WTC11 (cell line): ENCODE results near the gene PTPRN2. TPM values are rescaled to one million over a fixed set of nuclear protein-coding genes. Genes with fewer than 3 reads are reported as not detected.

Experiments used
- ATAC-seq: fragments of 200-7000 bp; cut with Tn5 transposase; 2 replicates; pipeline ENCODE4 v1.10.0; 2021; ENCODE audit warnings: mild to moderate bottlenecking, moderate library complexity
- CTCF ChIA-PET: fragments of 300-600 bp; sonication (Branson Sonifier 250); formaldehyde crosslinking; loops from one replicate; lab custom pipeline; 2021; ENCODE audit warnings: antibody characterized with exemption; lab: Charles Lee
- POLR2A ChIA-PET: fragments of 350-600 bp; sonication (Branson Sonifier 250); formaldehyde crosslinking; loops from one replicate; lab custom pipeline; 2021; ENCODE audit warnings: antibody characterized with exemption; lab: Charles Lee
- DNase-seq: peaks from one replicate; pipeline ENCODE4 v3.0.0; 2021; ENCODE audit warnings: low spot score
- H3K27ac Mint-ChIP-seq: 2 replicates; pipeline ENCODE4 v1.8.0; 2021; ENCODE audit warnings: mixed read lengths
- H3K27me3 Mint-ChIP-seq: 2 replicates; pipeline ENCODE4 v1.8.0; 2021; ENCODE audit warnings: low read depth, mild to moderate bottlenecking, moderate library complexity, mixed read lengths
- H3K36me3 Mint-ChIP-seq: 2 replicates; pipeline ENCODE4 v1.8.0; 2021; ENCODE audit warnings: mixed read lengths
- H3K4me1 Mint-ChIP-seq: 2 replicates; pipeline ENCODE4 v1.8.0; 2022; ENCODE audit warnings: mixed read lengths
- H3K4me3 Mint-ChIP-seq: 2 replicates; pipeline ENCODE4 v1.8.0; 2021; ENCODE audit warnings: mild to moderate bottlenecking, moderate library complexity, mixed read lengths
- H3K9me3 Mint-ChIP-seq: 2 replicates; pipeline ENCODE4 v1.8.0; 2021; ENCODE audit warnings: mixed read lengths
- GABPB1 ChIP-seq: sonication (generic); formaldehyde crosslinking; IDR thresholded peaks from 2 replicates; pipeline ENCODE4 v1.8.1; 2023; ENCODE audit warnings: mild to moderate bottlenecking, missing genetic modification reagents
- GRHL2 ChIP-seq: fragments of 250-450 bp; sonication (Bioruptor Pico); IDR thresholded peaks from 2 replicates; pipeline ENCODE4 v1.8.0; 2022; ENCODE audit warnings: mild to moderate bottlenecking, moderate library complexity; ENCODE audit not compliant: insufficient replicate concordance, severe bottlenecking
- JAZF1 ChIP-seq: fragments of 250-450 bp; sonication (Bioruptor Pico); IDR thresholded peaks from 2 replicates; pipeline ENCODE4 v1.9.0; 2021; ENCODE audit warnings: moderate library complexity, mild to moderate bottlenecking, inconsistent platforms
- KAT7 ChIP-seq: sonication (generic); formaldehyde crosslinking; IDR thresholded peaks from 2 replicates; pipeline ENCODE4 v1.8.1; 2023; ENCODE audit warnings: missing genetic modification reagents, mild to moderate bottlenecking, borderline replicate concordance
- NFATC4 ChIP-seq: fragments of 250-450 bp; sonication (Bioruptor Pico); IDR thresholded peaks from 2 replicates; pipeline ENCODE4 v1.9.0; 2021; ENCODE audit warnings: mild to moderate bottlenecking
- NFYB ChIP-seq: sonication (generic); formaldehyde crosslinking; conservative IDR thresholded peaks from 2 replicates; pipeline ENCODE4 v1.8.0; 2022; ENCODE audit warnings: low read depth, missing genetic modification reagents
- NR1H2 ChIP-seq: sonication (generic); formaldehyde crosslinking; IDR thresholded peaks from 2 replicates; pipeline ENCODE4 v1.9.0; 2021; ENCODE audit warnings: mild to moderate bottlenecking, moderate library complexity, missing genetic modification reagents
- NR2C2 ChIP-seq: sonication (generic); formaldehyde crosslinking; IDR thresholded peaks from 2 replicates; pipeline ENCODE4 v1.8.0; 2022; ENCODE audit warnings: mild to moderate bottlenecking, missing genetic modification reagents
- NR3C1 ChIP-seq: sonication (generic); formaldehyde crosslinking; conservative IDR thresholded peaks from 2 replicates; pipeline ENCODE4 v1.8.1; 2023; ENCODE audit warnings: low read depth, mild to moderate bottlenecking, missing genetic modification reagents
- PRDM15 ChIP-seq: sonication (generic); formaldehyde crosslinking; IDR thresholded peaks from 2 replicates; pipeline ENCODE4 v1.8.0; 2022; ENCODE audit warnings: missing genetic modification reagents
- SMAD3 ChIP-seq: sonication (generic); formaldehyde crosslinking; IDR thresholded peaks from 2 replicates; pipeline ENCODE4 v1.8.0; 2022; ENCODE audit warnings: missing genetic modification reagents, mild to moderate bottlenecking, borderline replicate concordance
- SMAD4 ChIP-seq: sonication (generic); formaldehyde crosslinking; IDR thresholded peaks from 2 replicates; pipeline ENCODE4 v1.8.0; 2022; ENCODE audit warnings: mild to moderate bottlenecking, missing genetic modification reagents
- TCF7 ChIP-seq: sonication (generic); formaldehyde crosslinking; IDR thresholded peaks from 2 replicates; pipeline ENCODE4 v1.8.0; 2022; ENCODE audit warnings: mild to moderate bottlenecking, low read depth, missing genetic modification reagents, moderate library complexity
- TEAD4 ChIP-seq: sonication (generic); formaldehyde crosslinking; IDR thresholded peaks from 2 replicates; pipeline ENCODE4 v1.8.0; 2022; ENCODE audit warnings: mild to moderate bottlenecking, missing genetic modification reagents
- USF2 ChIP-seq: sonication (generic); formaldehyde crosslinking; IDR thresholded peaks from 2 replicates; pipeline ENCODE4 v1.8.1; 2023; ENCODE audit warnings: mild to moderate bottlenecking, missing genetic modification reagents, moderate library complexity
- ZMAT4 ChIP-seq: fragments of 250-450 bp; sonication (Bioruptor Pico); IDR thresholded peaks from 2 replicates; pipeline ENCODE4 v1.9.0; 2021; ENCODE audit warnings: mild to moderate bottlenecking
- ZNF121 ChIP-seq: sonication (generic); formaldehyde crosslinking; IDR thresholded peaks from 2 replicates; pipeline ENCODE4 v1.8.0; 2023; ENCODE audit warnings: missing genetic modification reagents
- ZNF232 ChIP-seq: sonication (generic); formaldehyde crosslinking; IDR thresholded peaks from 2 replicates; pipeline ENCODE4 v1.8.0; 2022; ENCODE audit warnings: mild to moderate bottlenecking, missing genetic modification reagents
- ZNF281 ChIP-seq: sonication (generic); formaldehyde crosslinking; IDR thresholded peaks from 2 replicates; pipeline ENCODE4 v1.8.0; 2023; ENCODE audit warnings: mild to moderate bottlenecking, missing genetic modification reagents
- ZNF416 ChIP-seq: fragments of 250-450 bp; sonication (Bioruptor Pico); IDR thresholded peaks from 2 replicates; pipeline ENCODE4 v1.9.0; 2021; ENCODE audit warnings: mild to moderate bottlenecking, inconsistent platforms
- total RNA-seq: library from RNA; stranded (reverse); gene quantifications from 3 replicates; pipeline ENCODE4 v1.2.3, GENCODE V29; 2021
- TF ChIP-seq, protein P1 (sequence below): sonication (generic); formaldehyde crosslinking; IDR thresholded peaks from 2 replicates; pipeline ENCODE4 v1.8.1; 2023; ENCODE audit warnings: mild to moderate bottlenecking, moderate library complexity, missing genetic modification reagents

Gene PTPRN2
- total RNA-seq, 1 experiment from 2014 or later: 4.7 TPM

DNA sequence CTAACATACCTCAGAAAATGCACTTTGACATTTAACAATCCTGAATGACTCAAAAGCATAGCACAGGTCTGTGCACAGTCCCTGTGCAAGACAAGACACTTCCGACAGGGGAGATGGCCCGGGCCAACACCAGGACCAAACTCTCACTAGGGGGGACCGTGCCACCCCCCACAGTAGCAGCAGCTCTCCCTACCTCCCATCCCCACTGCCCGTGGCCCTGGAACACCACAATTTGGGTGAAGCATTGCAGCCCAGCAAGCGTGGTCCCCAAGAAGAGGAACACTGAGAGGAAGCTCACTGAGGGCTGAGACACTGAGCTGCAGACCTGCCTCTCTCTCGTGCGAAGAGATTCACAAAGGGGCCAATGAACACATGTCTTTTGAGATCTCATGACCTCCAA is 26.0 kb downstream of the PTPRN2 start (continued):
- TF ChIP-seq, protein P1, sequence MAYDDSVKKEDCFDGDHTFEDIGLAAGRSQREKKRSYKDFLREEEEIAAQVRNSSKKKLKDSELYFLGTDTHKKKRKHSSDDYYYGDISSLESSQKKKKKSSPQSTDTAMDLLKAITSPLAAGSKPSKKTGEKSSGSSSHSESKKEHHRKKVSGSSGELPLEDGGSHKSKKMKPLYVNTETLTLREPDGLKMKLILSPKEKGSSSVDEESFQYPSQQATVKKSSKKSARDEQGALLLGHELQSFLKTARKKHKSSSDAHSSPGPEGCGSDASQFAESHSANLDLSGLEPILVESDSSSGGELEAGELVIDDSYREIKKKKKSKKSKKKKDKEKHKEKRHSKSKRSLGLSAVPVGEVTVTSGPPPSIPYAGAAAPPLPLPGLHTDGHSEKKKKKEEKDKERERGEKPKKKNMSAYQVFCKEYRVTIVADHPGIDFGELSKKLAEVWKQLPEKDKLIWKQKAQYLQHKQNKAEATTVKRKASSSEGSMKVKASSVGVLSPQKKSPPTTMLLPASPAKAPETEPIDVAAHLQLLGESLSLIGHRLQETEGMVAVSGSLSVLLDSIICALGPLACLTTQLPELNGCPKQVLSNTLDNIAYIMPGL (CRISPR knock-in tag): no peak
- no peak for TF ChIP-seq JAZF1
- TF ChIP-seq TCF7 (CRISPR knock-in tag): no peak
- no peak for TF ChIP-seq NR3C1 (CRISPR knock-in tag)
- no peak for TF ChIP-seq SMAD3
- no peak for TF ChIP-seq NR1H2 (CRISPR knock-in tag)
- TF ChIP-seq NFATC4 (CRISPR knock-in tag): no peak
- TF ChIP-seq ZMAT4 (CRISPR knock-in tag): no peak
- TF ChIP-seq TEAD4 (CRISPR knock-in tag): no peak
- TF ChIP-seq NR2C2 (CRISPR knock-in tag): no peak
- no peak for TF ChIP-seq PRDM15 (CRISPR knock-in tag)
- no peak for TF ChIP-seq SMAD4 (CRISPR knock-in tag)
- TF ChIP-seq, all 79 proteins: peak for 0

GRCh38 chr7:158560386-158560785 is 27.2 kb downstream of the PTPRN2 start:
- Mint-ChIP-seq H3K27ac (no peak overlapping the region), H3K27me3 (no peaks in the 10 kb centered on the region), H3K9me3 (no peaks in the 10 kb centered on the region)
- CTCF ChIA-PET: no interaction called here
- TF ChIP-seq GRHL2 (CRISPR knock-in tag) (no peak), USF2 (no peak), NFYB (no peak), KAT7 (CRISPR knock-in tag) (no peak), ZNF121 (no peak), GABPB1 (CRISPR knock-in tag) (no peak), ZNF281 (CRISPR knock-in tag) (no peak), ZNF416 (no peak), ZNF232 (no peak)
- TF ChIP-seq, all 79 proteins: peak for 0
- ATAC-seq (no peak), DNase-seq (no peak)
- Mint-ChIP-seq H3K36me3 (no peaks in the 10 kb centered on the region), H3K4me1 (peaks cover 34% of the 10 kb centered on the region), H3K4me3 (no peak overlapping the region)
- POLR2A ChIA-PET: no interaction called here
